H9 (cell line): ENCODE results near the gene SAP30L. TPM values are rescaled to one million over a fixed set of nuclear protein-coding genes. Genes with fewer than 3 reads are reported as not detected.

Experiments
- DNase-seq: peaks from one replicate; pipeline ENCODE4 v3.0.0-alpha.2; 2017
- H2AFZ ChIP-seq: one replicate; pipeline ENCODE4 v1.6.1; 2013; ENCODE audit warnings: mild to moderate bottlenecking, low read length, control low read depth, moderate library complexity
- H2AK5ac ChIP-seq: 2 replicates; pipeline ENCODE4 v1.6.1; 2013; ENCODE audit warnings: low read length, control low read depth, mixed read lengths; ENCODE audit not compliant: insufficient read length
- H2BK120ac ChIP-seq: one replicate; pipeline ENCODE4 v1.6.1; 2013; ENCODE audit warnings: low read depth, mild to moderate bottlenecking, low read length, control low read depth, inconsistent platforms; ENCODE audit not compliant: poor library complexity, severe bottlenecking
- H2BK12ac ChIP-seq: 2 replicates; pipeline ENCODE4 v1.6.1; 2013; ENCODE audit warnings: low read length, control low read depth, mixed read lengths, low read depth; ENCODE audit not compliant: insufficient read length
- H2BK15ac ChIP-seq: 2 replicates; pipeline ENCODE4 v1.6.1; 2013; ENCODE audit warnings: low read depth, low read length, control low read depth
- H2BK20ac ChIP-seq: one replicate; pipeline ENCODE4 v1.6.1; 2013; ENCODE audit warnings: low read depth, mild to moderate bottlenecking, low read length, control low read depth, inconsistent platforms; ENCODE audit not compliant: poor library complexity, severe bottlenecking
- H2BK5ac ChIP-seq: 2 replicates; pipeline ENCODE4 v1.6.1; 2013; ENCODE audit warnings: low read length, control low read depth, mixed read lengths; ENCODE audit not compliant: insufficient read length
- H3K14ac ChIP-seq: 2 replicates; pipeline ENCODE4 v1.6.1; 2013; ENCODE audit warnings: low read length, control low read depth; ENCODE audit not compliant: insufficient read depth
- H3K18ac ChIP-seq: 2 replicates; pipeline ENCODE4 v1.6.1; 2013; ENCODE audit warnings: low read depth, mild to moderate bottlenecking, mixed read lengths, low read length, control low read depth; ENCODE audit not compliant: insufficient read length
- H3K23ac ChIP-seq: 2 replicates; pipeline ENCODE4 v1.6.1; 2013; ENCODE audit warnings: low read length, control low read depth, mixed read lengths, low read depth; ENCODE audit not compliant: insufficient read length
- H3K23me2 ChIP-seq: 2 replicates; pipeline ENCODE4 v1.6.1; 2013; ENCODE audit warnings: low read depth, mild to moderate bottlenecking, mixed read lengths, low read length, control low read depth; ENCODE audit not compliant: insufficient read length, poor library complexity, severe bottlenecking
- H3K27ac ChIP-seq: 2 replicates; pipeline ENCODE4 v1.5.1; 2013; ENCODE audit warnings: low read length, control low read depth, mixed read lengths, low read depth; ENCODE audit not compliant: insufficient read length
- H3K27me3 ChIP-seq: 2 replicates; pipeline ENCODE4 v1.6.1; 2013; ENCODE audit warnings: low read length, control low read depth, inconsistent platforms; ENCODE audit not compliant: insufficient read depth
- H3K4ac ChIP-seq: 2 replicates; pipeline ENCODE4 v1.6.1; 2013; ENCODE audit warnings: low read depth, mild to moderate bottlenecking, control low read depth, inconsistent platforms, low read length, moderate library complexity
- H3K4me1 ChIP-seq: 2 replicates; pipeline ENCODE4 v1.6.1; 2013; ENCODE audit warnings: low read length, control low read depth, inconsistent platforms; ENCODE audit not compliant: insufficient read depth
- H3K4me2 ChIP-seq: 2 replicates; pipeline ENCODE4 v1.6.1; 2013; ENCODE audit warnings: low read length, control low read depth, mixed read lengths; ENCODE audit not compliant: insufficient read length, insufficient read depth
- H3K56ac ChIP-seq: 2 replicates; pipeline ENCODE4 v1.6.1; 2013; ENCODE audit warnings: low read depth, mild to moderate bottlenecking, mixed read lengths, low read length, control low read depth; ENCODE audit not compliant: insufficient read length
- H3K79me1 ChIP-seq: 2 replicates; pipeline ENCODE4 v1.6.1; 2013; ENCODE audit warnings: low read depth, mild to moderate bottlenecking, moderate library complexity, low read length, control low read depth, inconsistent platforms; ENCODE audit not compliant: insufficient read depth, poor library complexity, severe bottlenecking
- H3K79me2 ChIP-seq: 2 replicates; pipeline ENCODE4 v1.6.1; 2013; ENCODE audit warnings: low read length, control low read depth, inconsistent platforms; ENCODE audit not compliant: insufficient read depth
- H3K9ac ChIP-seq: 2 replicates; pipeline ENCODE4 v1.6.1; 2013; ENCODE audit warnings: low read length, control low read depth, mixed read lengths; ENCODE audit not compliant: insufficient read length; ENCODE audit errors: extremely low read depth
- H3K9me3 ChIP-seq: one replicate; pipeline ENCODE4 v1.6.1; 2013; ENCODE audit warnings: low read depth, low read length, inconsistent platforms; ENCODE audit not compliant: control insufficient read depth
- H3T11ph ChIP-seq: one replicate; pipeline ENCODE4 v1.6.1; 2013; ENCODE audit warnings: mild to moderate bottlenecking, low read length, control low read depth, inconsistent platforms
- H4K20me1 ChIP-seq: one replicate; pipeline ENCODE4 v1.6.1; 2013; ENCODE audit not compliant: control insufficient read depth, insufficient read length, insufficient read depth
- H4K5ac ChIP-seq: 2 replicates; pipeline ENCODE4 v1.6.1; 2013; ENCODE audit warnings: low read depth, mild to moderate bottlenecking, mixed read lengths, low read length, control low read depth; ENCODE audit not compliant: insufficient read length
- H4K8ac ChIP-seq: replicated peaks from 2 replicates; pipeline ENCODE4 v1.6.1; 2013; ENCODE audit warnings: low read length, control low read depth, mixed read lengths, low read depth; ENCODE audit not compliant: insufficient read length
- H4K91ac ChIP-seq: 2 replicates; pipeline ENCODE4 v1.6.1; 2013; ENCODE audit warnings: low read depth, mild to moderate bottlenecking, moderate library complexity, mixed read lengths, low read length, control low read depth; ENCODE audit not compliant: insufficient read length
- H3K27ac Mint-ChIP-seq, 3 experiments: 2 replicates in 2 of 3; 3 replicates in 1 of 3; pipeline ENCODE4 v1.8.0; 2020 to 2021; ENCODE audit warnings: mixed read lengths in 3 of 3, mild to moderate bottlenecking in 1 of 3, moderate library complexity in 1 of 3
- H3K27me3 Mint-ChIP-seq: 2 replicates; pipeline ENCODE4 v1.8.0; 2021; ENCODE audit warnings: low read depth, mild to moderate bottlenecking, moderate library complexity, mixed read lengths
- H3K36me3 Mint-ChIP-seq, 3 experiments: 2 replicates in 2 of 3; 3 replicates in 1 of 3; pipeline ENCODE4 v1.8.0; 2020 to 2021; ENCODE audit warnings: low read depth in 3 of 3, mixed read lengths in 3 of 3; ENCODE audit not compliant: insufficient read depth in 1 of 3
- H3K4me1 Mint-ChIP-seq, 2 experiments: 2 replicates each; pipeline ENCODE4 v1.8.0; 2020; ENCODE audit warnings: mixed read lengths in 2 of 2
- H3K4me3 Mint-ChIP-seq, 2 experiments: 2 replicates in 1 of 2; 3 replicates in 1 of 2; pipeline ENCODE4 v1.8.0; 2020 to 2021; ENCODE audit warnings: mild to moderate bottlenecking in 2 of 2, mixed read lengths in 2 of 2, moderate library complexity in 1 of 2
- H3K9me3 Mint-ChIP-seq, 2 experiments: 2 replicates in 1 of 2; 3 replicates in 1 of 2; pipeline ENCODE4 v1.8.0; 2020; ENCODE audit warnings: mild to moderate bottlenecking in 2 of 2, mixed read lengths in 2 of 2, moderate library complexity in 1 of 2
- CTCF ChIP-seq: fragments of 200-600 bp; sonication (generic); conservative IDR thresholded peaks from 3 replicates; pipeline ENCODE4 v1.8.0; 2021; ENCODE audit warnings: antibody characterized with exemption, mild to moderate bottlenecking
- WGBS: extraction: QIAGEN DNeasy Blood & Tissue Kit; methylation state at CpG from one replicate; pipeline ENCODE4 v1.1.7; 2013; ENCODE audit warnings: missing lambda C conversion rate, low lambda C conversion rate, mixed read lengths; ENCODE audit not compliant: insufficient read length; ENCODE audit errors: extremely low coverage; 5-methylcytosine and 5-hydroxymethylcytosine counted together
- total RNA-seq: library from RNA; stranded (reverse); gene quantifications from 2 replicates; pipeline ENCODE4 v1.2.1, GENCODE V29; 2021

The SAP30L gene
- total RNA-seq, 1 experiment from 2014 or later: 25.0 TPM

- peaks cover 3% of the 10 kb centered on the region; the same call in 1 of the 2 replicates for H3K27me3 Mint-ChIP-seq
- H2AK5ac ChIP-seq: no peak overlapping the region
- H3K36me3 Mint-ChIP-seq: peaks cover 4 to 14% (median 12%) of the 10 kb centered on the region in 3 experiments; a peak in 6 of 7 replicates
- no peak overlapping the region for H3K56ac ChIP-seq
- no peaks in the 10 kb centered on the region for H3K79me2 ChIP-seq
- H2AFZ ChIP-seq: no peak overlapping the region
- no peaks in the 10 kb centered on the region for H3K27me3 ChIP-seq
- no peak overlapping the region for H3K23ac ChIP-seq
- no peak overlapping the region for H2BK15ac ChIP-seq
- peaks cover 13% of the 10 kb centered on the region for H3K23me2 ChIP-seq
- no peak overlapping the region for H3K18ac ChIP-seq
- H3K4ac ChIP-seq: no peak overlapping the region
- no peak overlapping the region for H4K91ac ChIP-seq
- H3K4me3 Mint-ChIP-seq: peak overlapping the region; percentile 77 to 89
- TF ChIP-seq CTCF: no peak
- no peaks in the 10 kb centered on the region for H3K9me3 Mint-ChIP-seq
- H4K5ac ChIP-seq: no peak overlapping the region
- H3K9ac ChIP-seq: no peak overlapping the region
- no peak overlapping the region for H3K27ac ChIP-seq
- peaks cover 14 to 19% of the 10 kb centered on the region in 2 experiments for H3K4me1 Mint-ChIP-seq
- no peak overlapping the region for H2BK120ac ChIP-seq
- WGBS: no CpG with 5 or more reads among the region's 87 CpGs
- peak overlapping the region; percentile 90 for H3K4me2 ChIP-seq
- no peak overlapping the region; a peak in 1 of 7 replicates for H3K27ac Mint-ChIP-seq
- no peak overlapping the region for H4K8ac ChIP-seq
- no peak overlapping the region for H3K14ac ChIP-seq
- DNase-seq: peak; percentile 61
- H3K9me3 ChIP-seq: no peaks in the 10 kb centered on the region
- no peaks in the 10 kb centered on the region for H3K4me1 ChIP-seq
- H2BK20ac ChIP-seq: no peak overlapping the region
- no peaks in the 10 kb centered on the region for H4K20me1 ChIP-seq
- H3K79me1 ChIP-seq: peaks cover 3% of the 10 kb centered on the region
- H2BK12ac ChIP-seq: no peak overlapping the region
- H3T11ph ChIP-seq: no peak overlapping the region
- no peak overlapping the region for H2BK5ac ChIP-seq
Measured at GRCh38 chr5:154446195-154447088, 645 bp downstream of the SAP30L start.
